CD4-positive, alpha-beta T cell treated with Interleukin-4 for 4 hours (primary cell): ENCODE results near the gene N4BP2.
A peak's percentile ranks its signal among the peaks of the same experiment; 100 is the strongest.
"Not testable (repeated sequence)": the region's sequence is repeated elsewhere in the genome, so short reads cannot be mapped to it uniquely, and the experiment has no call there.

ENCODE experiments used
- DNase-seq: peaks from one replicate; pipeline ENCODE4 v3.0.0-alpha.2; 2020

Gene N4BP2

DNA sequence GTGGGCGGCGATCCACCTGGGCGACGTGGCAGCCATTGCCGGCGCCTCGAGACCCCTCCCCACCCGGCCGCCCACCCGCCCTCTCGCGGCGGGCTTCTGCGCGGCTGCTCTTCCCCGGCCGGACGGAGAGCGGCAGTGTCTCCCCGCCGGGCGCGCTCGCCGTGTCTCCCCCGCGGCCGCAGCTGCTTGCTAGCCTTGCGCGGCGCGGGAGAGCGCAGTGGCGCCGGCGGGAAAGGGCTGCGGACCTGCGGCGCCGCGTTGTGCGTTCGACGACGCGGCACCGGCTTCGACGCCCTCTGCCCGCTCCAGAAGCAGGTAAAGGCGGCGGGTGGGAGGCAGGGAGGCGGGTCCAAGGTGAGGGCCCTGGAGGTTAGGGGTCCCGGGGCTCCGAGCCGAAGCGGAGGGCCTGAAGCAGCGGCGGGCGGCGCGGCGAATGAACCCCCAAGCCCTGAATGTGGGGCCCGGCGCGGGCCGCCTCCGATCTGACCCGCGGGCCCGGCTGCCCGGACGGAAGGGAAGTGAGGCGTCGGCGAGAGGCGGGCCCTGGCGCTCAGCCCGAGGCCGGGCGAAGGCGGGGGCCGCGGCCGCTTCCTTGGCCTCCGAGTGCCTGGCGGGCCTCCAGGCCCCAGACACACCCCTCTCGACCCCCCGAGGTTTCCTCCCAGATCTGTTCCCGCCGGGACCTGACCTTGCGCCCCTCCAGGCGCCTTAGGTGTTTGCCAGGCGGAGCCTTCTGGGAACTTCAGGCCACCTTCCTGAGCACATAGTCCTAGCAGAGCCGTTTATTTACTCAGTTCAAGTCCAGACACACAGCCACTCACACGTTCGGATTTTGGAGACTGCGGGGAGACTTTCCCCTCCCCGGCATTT lies at the start of gene N4BP2:
N4BP2 (plus strand) TSS at position 135 of the 870 bp plus-strand sequence. CDS start 40,491 bp downstream, outside the sequence.
- DNase-seq, result peak; percentile 64

DNA sequence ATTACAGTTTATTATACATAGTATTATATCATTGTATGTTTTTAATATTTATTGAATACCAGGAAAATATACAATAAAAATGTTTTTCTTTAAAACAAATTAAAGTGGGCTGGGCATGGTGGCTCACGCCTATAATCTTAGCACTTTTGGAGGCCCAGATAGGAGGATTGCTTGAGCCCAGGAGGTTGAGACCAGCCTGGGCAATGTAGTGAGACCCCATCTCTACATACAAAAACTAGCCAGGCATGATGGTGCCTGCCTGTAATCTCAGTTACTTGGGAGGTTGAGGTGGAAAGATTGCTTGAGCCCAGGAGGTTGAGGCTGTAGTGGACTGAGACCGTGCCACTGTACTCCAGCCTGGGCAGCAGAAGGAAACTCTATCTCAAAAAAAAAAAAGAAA lies 40.6 kb upstream of the N4BP2 start:
- DNase-seq, result no peak

DNA sequence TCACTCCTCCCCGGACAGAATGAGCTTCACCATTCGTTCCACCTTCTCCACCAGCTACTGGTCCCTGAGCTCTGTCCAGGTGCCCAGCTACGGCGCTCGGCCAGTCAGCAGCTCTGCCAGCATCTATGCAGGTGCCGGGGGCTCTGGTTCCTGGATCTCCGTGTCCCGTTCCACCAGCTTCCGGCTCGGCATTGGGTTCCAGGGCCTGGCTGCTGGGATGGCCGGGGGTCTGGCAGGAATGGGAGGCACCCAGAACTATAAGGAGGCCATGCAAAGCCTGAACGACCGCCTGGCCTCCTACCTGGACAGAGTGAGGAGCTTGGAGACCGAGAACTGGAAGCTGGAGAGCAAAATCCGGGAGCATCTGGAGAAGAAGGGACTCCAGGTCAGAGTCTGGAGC lies 36.4 kb upstream of the N4BP2 start:
- no peak for DNase-seq

DNA sequence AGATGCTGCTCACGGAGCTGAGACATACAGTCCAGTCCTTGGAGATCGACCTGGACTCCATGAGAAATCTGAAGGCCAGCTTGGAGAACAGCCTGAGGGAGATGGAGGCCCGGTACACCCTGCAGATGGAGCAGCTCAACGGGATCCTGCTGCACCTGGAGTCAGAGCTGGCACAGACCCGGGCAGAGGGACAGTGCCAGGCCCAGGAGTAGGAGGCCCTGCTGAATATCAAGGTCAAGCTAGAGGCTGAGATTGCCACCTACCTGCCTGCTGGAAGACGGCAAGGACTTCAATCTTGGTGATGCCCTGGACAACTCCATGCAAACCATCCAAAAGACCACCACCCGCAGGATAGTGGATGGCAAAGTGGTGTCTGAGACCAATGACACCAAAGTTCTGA lies 35.5 kb upstream of the N4BP2 start:
- not testable (repeated sequence) for DNase-seq

DNA sequence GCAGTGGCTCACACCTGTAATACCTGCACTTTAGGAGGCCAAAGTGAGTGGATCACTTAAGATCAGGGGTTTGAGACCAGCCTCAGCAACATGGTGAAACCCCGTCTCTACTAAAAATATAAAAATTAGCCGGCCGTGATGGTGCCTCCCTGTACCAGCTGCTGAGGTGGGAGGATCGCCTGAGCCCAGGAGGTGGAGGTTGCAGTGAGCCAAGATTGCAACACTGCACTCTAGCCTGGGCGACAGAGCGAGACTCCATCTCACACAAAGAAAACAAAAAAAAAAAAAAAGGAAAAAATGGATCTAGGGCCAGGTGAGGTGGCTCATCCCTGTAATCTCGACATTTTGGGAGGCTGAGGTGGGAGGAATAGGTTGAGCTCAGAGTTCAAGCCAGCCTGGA lies 32.6 kb upstream of the N4BP2 start:
- DNase-seq, result not testable (repeated sequence)

DNA sequence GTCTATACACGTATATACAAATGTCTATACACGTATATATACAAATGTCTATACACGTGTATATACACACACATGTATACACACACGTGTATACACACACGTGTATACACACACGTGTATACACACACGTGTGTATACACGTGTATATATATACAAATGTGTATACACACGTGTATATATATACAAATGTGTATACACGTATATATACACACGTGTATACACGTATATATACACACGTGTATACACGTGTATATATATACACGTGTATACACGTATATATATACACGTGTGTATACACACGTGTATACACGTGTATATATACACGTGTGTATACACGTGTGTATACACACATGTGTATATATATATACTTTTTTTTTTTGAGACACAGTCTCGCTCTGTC lies 23.9 kb upstream of the N4BP2 start:
- no peak for DNase-seq

DNA sequence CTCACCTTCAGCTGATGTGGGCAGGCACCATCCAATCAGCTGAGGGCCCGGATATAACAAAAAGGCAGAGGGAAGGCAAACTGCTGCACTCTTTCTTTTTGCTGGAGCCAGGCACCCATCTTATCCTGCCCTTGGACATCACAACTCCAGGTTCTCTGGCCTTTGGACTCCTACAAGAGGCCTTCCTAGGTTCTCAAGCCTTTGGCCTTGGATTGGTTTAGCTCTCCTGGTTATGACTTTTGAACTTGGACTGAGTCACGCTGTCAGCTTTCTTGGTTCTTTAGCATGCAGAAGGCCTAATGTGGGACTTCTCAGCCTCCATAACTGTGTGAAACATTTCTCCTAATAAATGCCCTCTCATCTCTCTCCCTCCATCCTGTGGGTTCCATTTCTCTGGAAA lies 23.0 kb upstream of the N4BP2 start:
- DNase-seq, result no peak

DNA sequence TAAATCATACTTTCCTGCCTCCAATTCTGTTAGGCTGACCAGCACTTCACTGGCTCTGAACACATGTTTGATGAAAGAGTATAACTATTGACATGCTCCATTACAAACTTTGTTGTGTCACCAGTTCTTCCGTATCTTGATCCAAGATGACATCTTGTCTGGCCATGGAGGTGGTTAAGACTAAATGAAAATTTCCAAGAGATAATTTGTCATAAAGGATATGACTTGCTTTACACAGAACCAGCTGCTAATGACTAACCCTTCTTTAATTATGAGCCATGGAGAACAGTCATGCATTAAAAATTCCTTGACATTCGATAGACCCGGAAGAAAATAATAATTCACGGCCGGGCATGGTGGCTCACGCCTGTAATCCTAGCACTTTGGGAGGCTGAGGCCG lies 17.7 kb upstream of the N4BP2 start:
- DNase-seq, result no peak

DNA sequence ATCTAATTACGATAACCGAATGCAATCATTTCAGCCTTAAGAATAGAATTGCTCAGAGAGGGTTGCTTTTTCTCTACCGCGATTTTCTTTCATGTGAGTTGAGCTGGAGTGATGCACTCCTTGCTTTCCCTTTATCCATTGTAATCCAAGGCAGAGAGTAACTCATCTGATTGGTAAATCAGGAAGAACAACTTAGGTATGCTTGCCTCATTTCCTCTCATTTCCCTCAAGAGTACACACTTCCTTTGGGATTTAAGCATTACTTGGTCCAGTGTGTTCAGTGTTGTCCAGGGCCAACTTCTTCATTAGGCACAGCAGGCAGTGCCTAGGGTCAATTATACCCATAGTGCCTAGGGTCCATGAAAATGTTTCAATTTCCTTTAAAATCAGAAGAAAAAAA lies 15.7 kb upstream of the N4BP2 start:
- no peak for DNase-seq

DNA sequence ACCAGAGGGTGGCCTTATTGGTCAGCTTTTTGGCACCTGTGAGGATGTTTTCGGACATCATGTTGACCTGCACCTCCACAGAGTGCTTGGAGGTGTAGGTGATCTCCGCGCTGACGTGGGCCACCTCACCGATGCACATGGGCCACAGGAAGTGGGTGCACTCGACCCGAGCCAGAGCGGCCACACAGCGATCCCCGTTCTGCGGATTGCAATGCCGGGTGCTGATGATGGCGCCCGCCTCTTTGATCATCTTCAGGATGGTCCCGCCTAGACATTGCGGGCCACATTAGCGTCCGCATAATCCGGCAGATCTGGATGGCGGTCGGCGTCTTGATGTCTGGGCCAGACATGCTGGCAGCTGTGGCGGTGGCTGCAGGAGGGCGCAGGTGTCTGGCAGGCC lies 12.9 kb upstream of the N4BP2 start:
- DNase-seq, result no peak

DNA sequence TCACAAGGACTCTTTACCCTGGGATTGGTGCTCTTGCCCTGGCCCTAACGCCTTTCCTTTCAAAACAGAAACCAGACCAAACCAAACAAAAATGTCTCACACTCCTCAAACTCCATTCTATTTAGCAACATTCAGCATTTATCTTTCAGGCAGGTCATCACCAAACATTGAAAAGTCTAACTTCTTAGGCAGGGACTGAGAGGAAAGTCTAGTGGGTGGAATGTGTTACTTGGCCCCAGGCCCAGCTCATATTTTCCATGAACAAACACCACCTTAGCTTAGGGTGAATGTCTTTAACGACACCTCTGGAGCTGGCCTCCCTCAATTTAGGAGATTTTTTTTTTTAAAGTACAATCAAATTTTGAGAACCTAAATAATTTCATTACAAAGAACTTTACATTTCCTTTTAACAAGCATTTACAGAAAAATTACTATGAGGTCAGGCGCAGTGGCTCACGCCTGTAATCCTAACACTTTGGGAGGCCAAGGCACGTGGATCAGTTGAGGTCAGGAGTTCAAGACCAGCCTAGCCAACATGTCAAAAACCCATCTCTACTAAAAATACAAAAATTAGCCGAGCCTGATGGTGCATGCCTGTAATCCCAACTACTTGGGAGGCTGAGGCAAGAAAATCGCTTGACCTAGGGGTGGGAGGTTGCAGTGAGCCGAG lies 10.2 kb upstream of the N4BP2 start:
- DNase-seq, result no peak

DNA sequence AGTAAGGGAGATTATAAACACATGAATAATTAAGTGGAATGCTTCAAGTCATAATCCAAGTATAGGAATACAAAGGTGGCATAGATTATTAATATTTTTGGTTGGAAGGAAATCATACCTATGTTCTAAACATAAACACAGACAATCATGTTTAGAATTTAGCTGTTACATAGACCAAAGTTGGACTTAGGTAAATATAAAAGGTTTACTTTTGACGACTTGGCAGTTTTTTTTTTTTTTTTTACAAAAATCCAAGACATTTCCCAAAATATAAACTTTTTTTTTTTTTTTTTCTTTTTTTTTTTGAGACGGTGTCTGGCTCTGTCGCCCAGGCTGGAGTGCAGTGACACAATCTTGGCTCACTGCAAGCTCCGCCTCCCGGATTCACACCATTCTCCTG lies 3.5 kb upstream of the N4BP2 start:
- no peak for DNase-seq

DNA sequence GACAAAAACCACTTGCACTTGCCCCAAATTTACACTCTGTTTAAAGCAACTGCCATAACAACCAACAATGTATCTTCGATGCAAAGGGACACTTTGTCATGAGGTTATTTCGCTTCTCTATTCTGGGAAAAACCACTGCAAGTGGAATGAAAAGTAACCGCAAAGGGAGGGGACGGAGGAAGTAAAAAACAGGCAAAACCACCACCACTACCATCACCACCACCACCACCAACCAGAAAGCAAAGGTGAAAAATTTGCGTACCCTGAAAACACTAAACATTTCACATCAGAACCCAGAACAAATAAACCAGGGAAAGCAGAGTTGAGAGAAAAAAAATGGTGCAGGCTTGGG lies 1.2 kb upstream of the N4BP2 start:
- DNase-seq, result peak; percentile 90

DNA sequence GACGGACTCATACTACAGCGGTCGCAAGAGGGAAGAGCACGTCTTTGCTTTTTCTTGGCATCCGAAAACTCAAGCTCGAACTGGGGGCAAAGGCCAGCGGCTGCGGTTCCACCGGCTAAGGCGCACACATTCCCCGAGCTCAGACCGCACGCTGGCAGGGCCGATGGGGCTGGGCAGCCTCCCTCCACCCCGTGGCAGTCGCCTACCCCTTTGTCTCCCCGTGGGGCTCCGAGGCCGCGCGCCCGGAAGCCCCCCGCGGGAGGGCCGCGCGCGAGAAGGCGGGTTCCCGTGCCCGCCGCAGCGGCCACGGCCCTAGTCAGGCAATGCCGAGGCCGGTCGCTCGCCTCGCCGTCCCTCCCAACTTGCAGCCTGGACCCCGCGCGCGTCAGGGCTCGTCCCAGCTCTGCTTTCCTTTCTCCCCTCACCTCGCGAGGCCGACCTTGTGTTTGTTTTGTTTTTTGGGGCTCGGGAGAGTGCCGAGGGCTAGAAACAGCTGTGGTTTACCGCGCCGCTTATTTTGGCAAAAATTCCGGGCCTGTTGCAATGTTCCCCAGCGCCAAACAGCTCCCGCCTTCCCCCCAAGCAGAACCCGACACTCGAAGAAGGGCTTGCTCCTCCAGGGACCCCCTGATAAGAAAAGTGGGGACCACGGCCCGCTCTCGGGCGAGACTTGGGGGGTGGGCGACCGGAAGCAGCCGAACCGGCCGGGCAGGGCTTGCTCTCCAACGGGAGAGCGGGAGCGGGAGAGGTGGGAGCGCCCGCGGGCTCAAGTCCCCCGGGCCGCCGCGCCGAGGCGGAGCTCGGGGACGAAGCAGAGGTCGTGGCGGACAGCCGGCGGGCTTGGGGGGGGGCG lies 561 bp upstream of the N4BP2 start:
- DNase-seq, result peak; percentile 34

DNA sequence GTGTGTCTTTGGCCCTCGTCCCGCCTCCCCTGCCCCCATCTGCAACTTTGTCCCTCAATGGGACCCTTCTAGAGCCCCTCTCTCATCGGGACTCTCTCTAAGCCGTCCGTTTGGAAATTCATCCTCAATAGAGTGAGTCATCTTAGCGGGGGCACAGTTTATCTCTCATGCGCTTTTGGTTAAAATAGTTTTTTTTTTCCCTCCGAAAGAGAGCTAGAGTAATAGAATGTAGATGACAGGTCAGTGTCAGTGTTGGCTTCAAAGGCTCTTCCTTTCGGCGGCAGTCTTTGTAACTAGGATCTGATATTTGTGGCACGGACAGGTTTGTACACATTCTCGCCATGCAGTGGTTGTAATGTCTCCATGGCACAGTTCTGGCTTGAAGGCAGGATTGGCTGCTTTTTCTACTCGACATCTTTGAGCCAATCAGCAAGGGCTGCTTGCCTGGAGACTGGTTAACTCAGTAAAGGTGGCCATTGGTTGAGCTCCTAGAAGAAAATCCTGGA lies 989 bp downstream of the N4BP2 start:
- peak; percentile 86 for DNase-seq

DNA sequence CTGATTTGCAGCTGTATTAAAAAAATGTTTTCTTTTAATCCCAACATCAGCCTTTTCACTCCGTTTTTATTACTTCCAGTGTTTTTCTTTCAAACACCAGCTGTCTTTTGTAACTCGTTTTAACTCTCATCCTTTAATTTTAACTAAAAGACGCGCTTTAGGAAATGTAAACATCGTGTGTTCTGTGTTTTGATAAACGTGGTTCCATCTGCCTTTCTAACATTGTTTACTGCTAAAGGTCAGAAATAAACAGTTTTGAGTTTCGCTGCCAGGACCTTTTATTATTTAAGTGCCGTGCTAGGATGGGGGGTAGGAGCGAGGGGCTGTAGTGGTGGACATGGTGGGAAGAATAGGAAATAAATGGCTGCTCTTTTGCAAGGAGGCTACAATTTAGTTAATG lies 1.5 kb downstream of the N4BP2 start:
- DNase-seq, result no peak

DNA sequence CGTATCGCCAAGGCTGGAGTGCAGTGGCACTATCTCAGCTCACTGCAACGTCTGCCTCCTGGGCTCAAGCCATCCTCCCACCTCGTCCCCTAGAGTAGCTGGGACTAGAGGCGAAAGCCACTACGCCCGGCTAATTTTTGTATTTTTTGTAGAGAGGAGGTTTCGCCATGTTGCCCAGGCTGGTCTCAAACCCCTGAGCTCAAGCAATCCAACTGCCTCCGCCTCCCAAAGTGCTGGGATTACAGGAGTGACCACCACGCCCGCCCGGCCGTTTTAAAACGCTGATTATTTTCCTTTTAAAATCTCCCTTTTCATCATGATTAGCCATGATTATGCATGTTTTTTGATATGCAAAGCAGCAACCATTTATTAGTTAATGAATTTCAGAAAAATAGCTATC lies 2.2 kb downstream of the N4BP2 start:
- no peak for DNase-seq

DNA sequence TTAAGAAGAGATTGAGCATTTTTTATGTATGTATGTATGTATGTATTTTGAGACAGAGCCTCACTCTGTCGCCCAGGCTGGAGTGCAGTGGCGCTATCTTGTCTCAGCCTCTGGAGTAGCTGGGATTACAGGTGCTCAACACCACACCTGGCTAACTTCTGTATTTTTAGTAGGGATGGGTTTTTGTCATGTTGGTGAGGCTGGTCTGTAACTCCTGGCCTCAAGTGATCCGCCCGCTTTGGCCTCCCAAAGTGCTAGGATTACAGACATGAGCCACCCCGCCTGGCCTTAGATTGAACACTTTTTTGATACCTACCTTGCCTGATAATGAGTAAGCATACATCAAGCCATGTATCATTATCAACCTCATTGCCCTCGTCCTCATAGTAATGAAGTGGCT lies 2.7 kb downstream of the N4BP2 start:
- no peak for DNase-seq

DNA sequence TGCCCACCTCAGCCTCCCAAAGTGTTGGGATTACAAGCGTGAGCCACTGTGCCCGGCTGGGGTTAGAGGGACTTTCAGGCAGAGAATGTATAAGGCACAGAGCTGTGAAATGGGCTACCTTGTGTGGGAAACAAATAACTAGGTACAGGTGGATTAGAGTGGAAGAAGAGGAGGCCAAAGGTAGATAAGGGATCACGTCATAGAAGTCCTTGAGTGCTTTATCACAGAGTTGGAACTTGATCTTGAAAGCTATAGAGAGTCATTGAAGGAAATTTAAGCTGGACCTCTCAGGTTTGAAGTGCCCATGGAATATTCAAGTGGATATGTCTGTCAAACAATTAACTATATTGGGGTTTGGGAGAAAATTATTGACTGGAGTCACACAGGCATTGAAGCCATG lies 8.4 kb downstream of the N4BP2 start:
- no peak for DNase-seq

DNA sequence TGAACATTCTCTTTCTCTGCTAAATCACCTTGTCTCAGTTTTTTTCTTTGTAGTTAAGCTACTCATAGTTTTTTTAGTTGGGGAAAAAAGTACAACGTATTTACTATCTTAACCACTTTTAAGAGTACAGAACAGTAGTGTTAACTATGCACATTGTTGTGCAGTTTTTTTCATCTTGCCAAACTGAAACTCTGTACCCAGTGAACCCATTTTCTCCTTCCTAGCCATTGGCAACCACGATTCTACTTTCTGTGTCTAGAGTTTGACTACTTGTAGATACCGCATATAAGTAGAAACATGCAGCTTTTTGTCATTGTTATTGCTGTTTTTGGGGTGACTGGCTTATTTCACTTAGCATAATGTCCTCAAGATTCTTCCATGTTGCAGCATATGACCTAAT lies 10.0 kb downstream of the N4BP2 start:
- DNase-seq, result no peak

DNA sequence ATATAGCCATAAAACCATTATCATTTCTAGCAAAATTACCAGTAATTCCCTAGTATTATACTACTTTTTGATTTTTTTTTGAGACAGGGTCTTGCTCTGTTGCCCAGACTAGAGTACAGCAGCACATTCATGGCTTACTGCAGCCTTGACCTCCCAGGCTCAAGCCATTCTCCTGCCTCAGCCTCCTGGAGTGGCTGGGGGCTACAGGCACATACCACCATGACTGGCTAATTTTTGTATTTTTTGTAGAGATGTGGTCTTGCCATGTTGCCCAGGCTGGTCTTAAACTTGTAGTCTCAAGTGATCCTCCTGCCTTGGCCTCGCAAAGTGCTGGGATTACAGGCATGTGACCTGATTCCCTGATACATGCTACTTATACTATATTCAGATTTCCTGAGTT lies 13.7 kb downstream of the N4BP2 start:
- no peak for DNase-seq

DNA sequence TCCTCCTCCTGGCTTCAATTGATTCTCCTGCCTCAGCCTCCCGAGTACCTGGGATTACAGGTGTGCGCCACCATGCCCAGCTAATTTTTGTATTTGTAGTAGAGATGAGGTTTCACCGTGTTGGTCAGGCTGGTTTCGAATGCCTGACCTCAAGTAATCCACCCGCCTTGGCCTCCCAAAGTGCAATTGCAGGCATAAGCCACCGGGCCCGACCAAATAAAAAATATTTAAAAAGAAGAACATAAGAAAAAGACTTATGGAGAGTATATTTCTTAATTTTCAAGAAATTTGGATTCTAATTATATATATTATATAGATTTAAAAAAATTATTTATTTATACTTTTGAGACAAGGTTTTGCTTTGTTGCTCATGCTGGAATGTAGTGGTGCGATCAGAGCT lies 29.8 kb downstream of the N4BP2 start:
- no peak for DNase-seq

DNA sequence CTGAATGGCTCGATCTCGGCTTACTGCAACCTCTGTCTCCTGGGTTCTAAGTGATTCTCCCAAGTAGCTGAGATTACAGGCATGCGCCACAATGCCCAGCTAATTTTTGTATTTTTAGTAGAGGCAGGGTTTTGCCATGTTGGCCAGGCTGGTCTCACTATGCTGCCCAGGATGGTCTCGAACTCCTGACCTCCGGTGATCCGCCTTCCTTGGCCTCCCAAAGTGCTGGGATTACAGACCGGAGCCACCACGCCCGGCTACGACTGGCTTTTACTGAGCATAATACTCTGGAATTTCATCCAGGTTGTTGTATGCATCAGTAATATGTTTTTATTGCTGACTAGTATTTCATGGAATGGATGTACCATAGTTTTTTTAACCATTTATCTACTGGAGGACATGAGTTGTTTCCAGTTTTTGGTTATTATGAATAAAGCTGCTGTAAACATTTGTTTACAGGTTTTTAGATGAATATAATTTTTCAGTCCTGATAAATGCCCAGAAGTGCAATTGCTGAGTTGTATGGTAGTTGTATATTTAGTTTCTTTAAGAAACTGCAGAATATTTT lies 31.2 kb downstream of the N4BP2 start:
- DNase-seq, result no peak
